GM18505 (cell line): ENCODE data around the gene MED13.
"Not testable (repeated sequence)": the region's sequence is repeated elsewhere in the genome, so short reads cannot be mapped to it uniquely, and the experiment has no call there.

ENCODE experiments used
- ATAC-seq: cut with Tn5 transposase; IDR thresholded peaks from one replicate; pipeline ENCODE4 v1.9.1; 2021; ENCODE audit not compliant: unreplicated experiment
- POLR2A ChIP-seq: IDR thresholded peaks from 4 replicates; pipeline ENCODE4 v1.6.1; 2011; ENCODE audit warnings: borderline replicate concordance; ENCODE audit not compliant: insufficient read depth, insufficient read length; ENCODE audit errors: extremely low read depth

MED13 gene

GRCh38 chr17:61928101-61928436 is 137.0 kb downstream of the MED13 start:
- ATAC-seq: no peak

GRCh38 chr17:61927208-61928100 is 137.6 kb downstream of the MED13 start, which contains the start of gene INTS2:
INTS2 (minus strand) TSS chr17:61927982; CDS start chr17:61926644, 1,338 bp downstream.
- peak; percentile 96 for TF ChIP-seq POLR2A
- ATAC-seq: peak; percentile 71

More at GRCh38 chr17:61928101-61928436, 137.0 kb downstream of the MED13 start:
- TF ChIP-seq POLR2A: no peak

GRCh38 chr17:61926826-61927207 is 138.3 kb downstream of the MED13 start:
- no peak for ATAC-seq
- TF ChIP-seq POLR2A: no peak

- ATAC-seq: not testable (repeated sequence)
Observed at GRCh38 chr17:61915162-61915561, 149.9 kb downstream of the MED13 start.

- ATAC-seq: no peak
- TF ChIP-seq POLR2A: no peak
Observed at GRCh38 chr17:61908292-61909037, 156.6 kb downstream of the MED13 start.

GRCh38 chr17:61907361-61907760 is 157.7 kb downstream of the MED13 start:
- no peak for TF ChIP-seq POLR2A
- no peak for ATAC-seq

- ATAC-seq: peak; percentile 55
- TF ChIP-seq POLR2A: no peak
Observed at GRCh38 chr17:61904094-61904710, 160.9 kb downstream of the MED13 start.

- ATAC-seq: no peak
Observed at GRCh38 chr17:61903251-61903650, 161.8 kb downstream of the MED13 start.

GRCh38 chr17:61897548-61898180 is 167.4 kb downstream of the MED13 start:
- ATAC-seq: no peak

More at GRCh38 chr17:61903251-61903650, 161.8 kb downstream of the MED13 start:
- no peak for TF ChIP-seq POLR2A

GRCh38 chr17:61895391-61895790 is 169.7 kb downstream of the MED13 start:
- TF ChIP-seq POLR2A: no peak

More at GRCh38 chr17:61897548-61898180, 167.4 kb downstream of the MED13 start:
- no peak for TF ChIP-seq POLR2A

GRCh38 chr17:61894310-61894709 is 170.8 kb downstream of the MED13 start:
- ATAC-seq: not testable (repeated sequence)

More at GRCh38 chr17:61895391-61895790, 169.7 kb downstream of the MED13 start:
- ATAC-seq: no peak
